ENCODE results near the gene AEBP2.
"Not testable (repeated sequence)": the region's sequence is repeated elsewhere in the genome, so short reads cannot be mapped to it uniquely, and the experiment has no call there.

The AEBP2 gene

GRCh38 chr12:19550626-19551025, 111.3 kb downstream of the AEBP2 start:
- Histone ChIP-seq H3K27ac (ENCODE audit: poor library complexity, severe bottlenecking) (no peak overlapping the region), H3K36me3 (ENCODE audit: low read depth) (no peaks in the 10 kb centered on the region), H3K4me1 (ENCODE audit: insufficient read depth, poor library complexity, severe bottlenecking) (no peaks in the 10 kb centered on the region), H3K27me3 (ENCODE audit: insufficient read depth, poor library complexity, severe bottlenecking) (no peaks in the 10 kb centered on the region), H3K9me3 (ENCODE audit: severe bottlenecking) (no peaks in the 10 kb centered on the region), H3K4me3 (ENCODE audit: severe bottlenecking) (no peak overlapping the region)
- DNase-seq (ENCODE audit: low spot score), result no peak
- TF ChIP-seq CTCF (IDR thresholded peaks at IDR 0.05; ENCODE audit: poor library complexity, severe bottlenecking), result no peak
- no peak for ATAC-seq (ENCODE audit: low read depth)

GRCh38 chr12:19552441-19553097, 113.3 kb downstream of the AEBP2 start:
- H3K4me1 ChIP-seq (ENCODE audit: insufficient read depth, poor library complexity, severe bottlenecking); DNase-seq (ENCODE audit: low spot score); H3K36me3 ChIP-seq (ENCODE audit: low read depth); H3K27ac ChIP-seq (ENCODE audit: poor library complexity, severe bottlenecking); H3K4me3 ChIP-seq (ENCODE audit: severe bottlenecking); ATAC-seq (ENCODE audit: low read depth); H3K27me3 ChIP-seq (ENCODE audit: insufficient read depth, poor library complexity, severe bottlenecking); H3K9me3 ChIP-seq (ENCODE audit: severe bottlenecking): not testable (repeated sequence)

- no peak overlapping the region for H3K4me3 ChIP-seq (ENCODE audit: severe bottlenecking)
- no peak overlapping the region for H3K27ac ChIP-seq (ENCODE audit: poor library complexity, severe bottlenecking)
- no peak for TF ChIP-seq CTCF (IDR thresholded peaks at IDR 0.05; ENCODE audit: poor library complexity, severe bottlenecking)
- H3K4me1 ChIP-seq (ENCODE audit: insufficient read depth, poor library complexity, severe bottlenecking), result no peaks in the 10 kb centered on the region
- H3K36me3 ChIP-seq (ENCODE audit: low read depth), result no peaks in the 10 kb centered on the region
- DNase-seq (ENCODE audit: low spot score) (no peak), ATAC-seq (ENCODE audit: low read depth) (no peak)
- no peaks in the 10 kb centered on the region for H3K9me3 ChIP-seq (ENCODE audit: severe bottlenecking)
- no peaks in the 10 kb centered on the region for H3K27me3 ChIP-seq (ENCODE audit: insufficient read depth, poor library complexity, severe bottlenecking)
Measured at GRCh38 chr12:19553175-19553574, 113.9 kb downstream of the AEBP2 start.

GRCh38 chr12:19561411-19561961, 122.2 kb downstream of the AEBP2 start:
- Histone ChIP-seq H3K27me3 (ENCODE audit: insufficient read depth, poor library complexity, severe bottlenecking) (no peaks in the 10 kb centered on the region), H3K27ac (ENCODE audit: poor library complexity, severe bottlenecking) (no peak overlapping the region), H3K4me3 (ENCODE audit: severe bottlenecking) (no peak overlapping the region), H3K4me1 (ENCODE audit: insufficient read depth, poor library complexity, severe bottlenecking) (no peaks in the 10 kb centered on the region), H3K36me3 (ENCODE audit: low read depth) (no peaks in the 10 kb centered on the region), H3K9me3 (ENCODE audit: severe bottlenecking) (no peaks in the 10 kb centered on the region)
- DNase-seq (ENCODE audit: low spot score), result no peak
- no peak for ATAC-seq (ENCODE audit: low read depth)
- no peak for TF ChIP-seq CTCF (IDR thresholded peaks at IDR 0.05; ENCODE audit: poor library complexity, severe bottlenecking)

Measured in RWPE2 (cell line).